ENCODE results near the gene ATP10B.

Gene ATP10B

DNA sequence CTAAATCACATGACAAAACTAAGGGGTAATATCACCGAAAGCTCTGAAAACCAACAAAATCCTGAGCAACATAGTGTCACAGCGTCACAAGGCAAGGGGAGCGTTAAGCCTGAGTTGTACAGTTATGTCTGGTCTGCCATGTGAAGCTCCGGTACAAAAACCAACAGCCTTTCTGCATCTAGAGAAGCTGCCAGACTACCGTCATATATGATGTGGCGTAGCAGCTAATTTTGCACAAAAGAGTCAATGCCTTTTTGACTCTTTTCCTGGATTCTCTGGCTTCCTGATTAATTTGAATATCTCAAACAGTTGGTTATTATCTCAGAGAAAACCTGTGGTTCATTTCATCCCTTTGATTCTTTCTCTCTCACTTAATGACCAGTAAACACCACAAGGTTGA is 16.0 kb upstream of the ATP10B start:
- TF ChIP-seq CTCF (conservative IDR thresholded peaks at IDR 0.05; ENCODE audit: low read length) = no peak
- no peak overlapping the region for H3K4me3 ChIP-seq (ENCODE audit: low read length)
- DNase-seq (ENCODE audit: low read depth) = no peak

DNA sequence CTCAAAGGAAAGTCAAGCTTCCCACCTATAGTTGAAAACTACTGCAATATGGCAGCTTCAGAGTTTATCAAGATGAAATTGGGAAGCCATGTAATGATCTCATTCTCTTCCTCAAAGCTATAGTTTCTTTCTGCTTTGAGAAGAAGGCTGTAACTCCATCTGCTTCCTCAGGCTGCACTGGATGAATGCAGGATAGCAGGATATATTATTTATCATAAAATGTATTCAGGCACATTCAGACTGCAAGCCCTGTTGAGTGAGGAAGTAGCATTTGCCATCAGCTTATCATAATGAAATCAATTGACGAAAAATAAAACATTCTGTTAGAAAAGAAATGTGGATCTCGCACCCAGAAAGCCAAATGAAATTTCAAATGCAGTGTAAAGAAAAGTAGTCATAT is 560 bp downstream of the ATP10B start:
- no peak overlapping the region for H3K4me3 ChIP-seq (ENCODE audit: low read length)
- TF ChIP-seq CTCF (conservative IDR thresholded peaks at IDR 0.05; ENCODE audit: low read length) = no peak
- no peak for DNase-seq (ENCODE audit: low read depth)

DNA sequence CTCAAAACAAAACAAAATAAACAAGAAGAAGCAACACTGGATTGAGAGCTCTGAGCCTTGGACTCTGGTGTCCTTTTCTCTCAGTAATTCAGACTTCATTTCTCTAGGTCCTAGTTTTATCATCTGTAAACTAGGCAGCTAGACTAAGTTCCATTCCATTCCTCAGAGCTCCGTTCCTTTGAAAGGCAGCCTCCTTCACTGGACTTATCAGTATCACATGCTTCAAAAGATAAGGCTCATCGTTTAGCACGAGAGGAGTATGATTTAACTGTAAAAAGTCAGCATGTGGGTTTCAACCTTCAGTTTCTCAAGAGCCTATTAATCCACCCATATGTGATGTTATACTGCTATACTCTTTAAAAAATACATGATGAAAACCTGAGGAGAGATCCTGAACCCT is 1.6 kb downstream of the ATP10B start:
- H3K4me3 ChIP-seq (ENCODE audit: low read length) = no peak overlapping the region
- no peak for TF ChIP-seq CTCF (conservative IDR thresholded peaks at IDR 0.05; ENCODE audit: low read length)

DNA sequence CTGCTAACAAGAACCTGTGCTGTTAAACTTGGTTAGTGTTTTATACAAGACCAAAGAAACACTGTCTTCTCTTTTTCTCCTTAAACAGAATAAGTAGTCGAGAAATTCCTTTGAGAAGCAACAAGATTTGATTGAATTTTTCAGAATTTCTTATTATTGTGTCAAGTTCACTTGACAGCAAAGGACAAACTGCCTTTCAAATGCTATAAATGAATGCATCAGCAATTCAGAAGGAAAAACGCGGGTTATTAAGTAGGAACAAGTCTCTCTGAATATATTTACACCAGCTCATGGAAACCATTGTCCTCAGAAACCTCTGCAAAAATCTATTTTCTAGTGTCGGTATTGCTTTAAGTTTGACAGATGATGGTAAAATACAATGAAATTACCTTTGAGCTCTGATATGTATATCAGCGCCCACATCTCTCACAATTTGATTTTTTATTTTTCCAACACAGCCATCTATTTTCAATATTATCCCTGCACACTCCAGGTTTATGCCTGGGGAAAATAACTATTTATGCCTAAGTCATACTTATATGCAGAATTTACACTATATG is 4.4 kb downstream of the ATP10B start:
- H3K4me3 ChIP-seq (ENCODE audit: low read length) = no peak overlapping the region
- TF ChIP-seq CTCF (conservative IDR thresholded peaks at IDR 0.05; ENCODE audit: low read length) = no peak
- no peak for DNase-seq (ENCODE audit: low read depth)

More for the DNA sequence above, 1.6 kb downstream of the ATP10B start:
- no peak for DNase-seq (ENCODE audit: low read depth)

DNA sequence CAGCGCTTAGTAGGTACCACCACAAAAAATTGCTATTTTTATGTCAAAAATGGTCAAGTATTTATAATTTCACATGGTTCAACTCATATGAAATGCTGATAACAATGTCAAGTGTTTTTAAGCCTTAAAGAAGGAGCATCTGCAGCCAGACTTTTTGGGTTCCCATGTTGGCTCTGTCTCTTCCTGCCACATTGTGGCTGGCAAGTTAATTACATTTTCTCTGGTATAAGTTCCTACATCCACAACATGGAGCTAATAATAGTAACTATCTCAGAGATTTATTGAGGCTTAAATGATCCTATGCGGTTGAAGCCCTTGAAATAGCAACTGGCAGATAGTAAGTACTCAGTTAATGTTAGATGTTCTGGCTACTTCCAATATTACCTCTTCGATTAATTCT is 5.4 kb downstream of the ATP10B start:
- TF ChIP-seq CTCF (conservative IDR thresholded peaks at IDR 0.05; ENCODE audit: low read length) = no peak
- no peak for DNase-seq (ENCODE audit: low read depth)
- no peak overlapping the region for H3K4me3 ChIP-seq (ENCODE audit: low read length)

- TF ChIP-seq CTCF (conservative IDR thresholded peaks at IDR 0.05; ENCODE audit: low read length) = no peak
- no peak for DNase-seq (ENCODE audit: low read depth)
- H3K4me3 ChIP-seq (ENCODE audit: low read length) = no peak overlapping the region
Observed at GRCh38 chr5:160844177-160844576, 7.8 kb downstream of the ATP10B start.

DNA sequence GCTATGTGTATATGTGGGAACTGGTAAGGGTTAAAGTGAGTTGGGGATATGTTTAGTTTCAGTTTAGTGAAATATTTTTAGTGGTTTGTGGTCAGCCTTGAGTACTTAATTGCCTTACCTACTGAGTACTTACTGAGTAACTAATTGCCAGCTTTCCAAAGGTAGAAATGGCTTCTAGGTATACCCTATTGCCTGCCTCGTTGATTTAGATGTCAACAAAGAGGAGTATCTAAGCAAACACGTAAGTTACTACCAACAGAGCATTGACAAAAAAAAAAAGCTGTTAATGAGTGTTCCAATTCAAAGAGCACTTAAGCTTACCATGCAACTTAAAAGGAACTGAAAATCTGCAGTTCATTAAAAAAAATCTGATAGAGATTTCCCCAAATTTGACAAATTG is 8.8 kb downstream of the ATP10B start:
- H3K4me3 ChIP-seq (ENCODE audit: low read length) = no peak overlapping the region
- TF ChIP-seq CTCF (conservative IDR thresholded peaks at IDR 0.05; ENCODE audit: low read length) = no peak
- DNase-seq (ENCODE audit: low read depth) = no peak

Data from AG10803 (cell line).